Rectal smooth muscle tissue (tissue), 1 donor: ENCODE measurements around the gene SLC48A1.

Experiments used
- H3K27ac ChIP-seq: one replicate; pipeline ENCODE4 v1.7.0; 2013; ENCODE audit warnings: low read depth, low read length, inconsistent platforms
- H3K27me3 ChIP-seq: one replicate; pipeline ENCODE4 v1.7.0; 2013; ENCODE audit warnings: low read length; ENCODE audit not compliant: control insufficient read depth, insufficient read depth
- H3K36me3 ChIP-seq: one replicate; pipeline ENCODE4 v1.7.0; 2013; ENCODE audit warnings: low read length; ENCODE audit not compliant: control insufficient read depth, insufficient read depth
- H3K4me1 ChIP-seq: one replicate; pipeline ENCODE4 v1.7.0; 2013; ENCODE audit warnings: low read length; ENCODE audit not compliant: control insufficient read depth, insufficient read depth
- H3K4me3 ChIP-seq: one replicate; pipeline ENCODE4 v1.7.0; 2013; ENCODE audit warnings: low read length
- H3K9ac ChIP-seq: one replicate; pipeline ENCODE4 v1.7.0; 2013; ENCODE audit warnings: low read length

The SLC48A1 gene

DNA sequence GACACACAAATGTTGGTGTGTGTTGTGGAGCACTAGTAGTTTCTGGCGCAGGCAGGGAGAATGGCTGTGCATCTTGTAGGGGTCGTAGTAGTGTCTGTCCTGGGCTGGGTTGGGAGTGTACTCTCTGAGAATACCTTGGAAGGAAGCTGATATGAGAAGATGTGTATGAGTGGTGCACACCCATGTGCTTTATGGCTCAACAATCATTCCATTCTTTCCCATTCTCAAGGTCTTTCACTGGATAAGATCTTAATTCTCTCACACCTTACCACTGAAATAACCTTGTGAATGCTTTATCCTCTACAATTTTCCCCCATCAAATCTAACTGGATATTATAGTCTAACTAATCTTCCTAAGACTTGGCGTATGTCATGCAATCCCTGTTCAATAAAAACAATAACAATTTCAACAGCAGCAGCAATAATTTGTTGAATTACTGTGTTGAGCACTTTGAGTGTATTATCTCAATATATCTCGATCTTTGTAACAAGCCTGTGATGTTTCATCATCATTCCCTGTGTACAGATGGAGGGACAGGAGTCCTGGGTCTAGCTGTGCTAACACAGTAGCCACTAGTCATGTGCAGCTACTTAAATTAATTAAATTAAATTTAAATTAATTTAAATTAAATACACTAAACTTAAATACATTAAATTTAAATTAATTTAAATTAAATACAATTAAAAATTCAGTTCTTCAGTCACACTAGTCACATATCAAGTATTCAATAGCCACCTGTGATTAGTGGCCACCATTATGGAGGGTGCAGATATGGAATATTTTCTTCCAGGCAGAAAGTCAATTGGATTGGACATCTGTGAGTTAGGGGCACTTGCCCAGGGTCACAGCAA lies 3.6 kb upstream of the SLC48A1 start:
- no peak overlapping the region for H3K4me3 ChIP-seq
- peaks cover 5% of the 10 kb centered on the region for H3K4me1 ChIP-seq
- no peaks in the 10 kb centered on the region for H3K27me3 ChIP-seq
- no peak overlapping the region for H3K9ac ChIP-seq
- no peaks in the 10 kb centered on the region for H3K36me3 ChIP-seq
- no peak overlapping the region for H3K27ac ChIP-seq

DNA sequence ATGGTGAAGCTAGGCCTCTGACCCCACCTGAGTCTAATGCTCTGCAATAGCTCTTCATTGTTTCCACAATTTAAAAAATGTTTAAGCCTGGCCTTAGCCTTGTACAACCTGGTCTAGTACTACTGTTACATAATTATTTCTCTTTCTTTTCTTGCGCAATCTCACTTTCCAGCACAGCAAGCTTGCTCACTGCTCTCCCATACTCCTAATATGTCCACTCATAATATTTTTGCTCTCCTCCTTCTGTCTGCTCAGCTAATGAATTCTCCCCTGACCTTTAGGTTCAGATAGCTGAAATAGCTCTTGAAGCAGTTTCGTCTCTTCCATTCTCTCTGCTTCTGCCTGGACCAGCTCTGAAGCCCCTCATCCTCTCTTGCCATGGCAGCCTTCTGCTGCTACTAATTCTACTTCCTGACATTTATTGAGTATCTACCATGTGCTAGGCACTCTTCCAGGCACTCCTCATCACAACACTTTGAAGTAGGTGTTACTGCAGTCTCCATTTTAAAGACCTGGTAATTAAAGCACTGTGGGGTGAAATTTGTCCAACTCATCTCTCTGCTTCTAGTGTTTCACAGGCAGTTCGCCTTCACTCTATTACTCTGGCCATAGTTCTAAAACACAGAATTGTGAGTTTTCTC lies 2.8 kb upstream of the SLC48A1 start:
- H3K27ac ChIP-seq, result no peak overlapping the region
- no peak overlapping the region for H3K4me3 ChIP-seq
- H3K9ac ChIP-seq, result no peak overlapping the region
- peaks cover 6% of the 10 kb centered on the region for H3K4me1 ChIP-seq
- no peaks in the 10 kb centered on the region for H3K36me3 ChIP-seq
- H3K27me3 ChIP-seq, result no peaks in the 10 kb centered on the region

DNA sequence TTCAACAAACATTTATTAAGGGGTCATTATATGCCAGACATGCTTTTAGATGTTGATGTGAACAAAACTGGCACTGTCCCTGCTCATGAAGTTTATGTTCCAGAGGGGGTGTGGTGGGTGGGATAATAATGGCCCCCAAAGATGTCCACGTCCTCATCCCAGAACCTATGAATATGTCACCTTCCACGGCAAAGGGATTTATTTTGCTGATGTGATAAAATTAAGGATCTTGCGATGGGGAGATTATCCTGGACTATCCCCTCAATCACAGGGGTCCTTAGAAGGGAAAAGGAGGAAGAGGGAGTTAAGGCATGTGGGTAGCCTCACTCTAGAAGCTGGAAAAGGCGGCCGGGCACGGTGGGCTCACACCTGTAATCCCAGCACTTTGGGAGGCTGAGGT lies 1.7 kb upstream of the SLC48A1 start:
- no peak overlapping the region for H3K4me3 ChIP-seq
- H3K27ac ChIP-seq, result no peak overlapping the region
- no peaks in the 10 kb centered on the region for H3K27me3 ChIP-seq
- peaks cover 8% of the 10 kb centered on the region for H3K4me1 ChIP-seq
- no peak overlapping the region for H3K9ac ChIP-seq
- no peaks in the 10 kb centered on the region for H3K36me3 ChIP-seq

DNA sequence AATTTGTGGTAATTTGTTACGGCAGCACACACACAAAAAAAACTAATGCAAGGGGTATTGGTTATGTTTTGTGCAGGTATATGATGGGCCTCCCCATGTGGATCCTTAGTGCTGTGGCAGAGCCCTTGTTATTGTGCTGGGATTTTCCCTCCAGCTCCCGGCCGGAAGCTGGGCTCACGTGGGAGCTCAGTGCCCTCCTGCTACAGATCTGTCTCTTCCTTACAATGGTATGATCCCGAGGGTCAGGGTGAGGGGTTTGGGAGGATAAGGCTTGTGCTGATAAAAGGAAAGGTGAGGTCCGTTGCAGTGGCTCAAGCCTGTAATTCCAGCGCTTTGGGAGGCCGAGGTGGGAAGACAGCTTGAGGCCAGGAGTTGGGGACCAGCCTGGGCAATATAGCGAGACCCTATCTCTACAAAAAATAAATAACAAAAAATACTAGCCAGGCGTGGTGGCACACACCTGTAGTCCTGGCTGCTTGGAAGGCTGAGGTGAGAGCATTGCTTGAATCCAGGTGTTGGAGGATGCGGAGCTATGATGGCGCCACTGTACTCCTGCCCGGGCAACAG lies 861 bp upstream of the SLC48A1 start:
- Histone ChIP-seq H3K27ac (no peak overlapping the region), H3K4me3 (no peak overlapping the region), H3K9ac (no peak overlapping the region), H3K4me1 (peaks cover 15% of the 10 kb centered on the region), H3K27me3 (no peaks in the 10 kb centered on the region), H3K36me3 (no peaks in the 10 kb centered on the region)

DNA sequence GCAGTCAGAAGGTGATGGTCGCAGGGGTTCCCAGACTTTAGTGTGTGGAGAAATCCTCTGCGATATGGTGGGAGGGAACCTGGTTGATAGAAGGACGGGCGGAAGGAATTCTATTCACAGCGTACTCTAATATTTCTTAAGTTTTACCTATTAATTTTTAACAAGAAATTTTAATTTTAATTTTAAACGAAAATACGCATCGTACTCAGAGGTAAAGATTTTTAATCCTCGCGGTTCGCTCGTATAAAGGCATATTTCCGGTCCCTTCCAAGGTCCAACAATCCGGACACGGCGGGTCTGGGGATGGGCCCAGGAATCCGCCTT lies 338 bp upstream of the SLC48A1 start:
- no peak overlapping the region for H3K27ac ChIP-seq
- H3K27me3 ChIP-seq, result no peaks in the 10 kb centered on the region
- H3K4me3 ChIP-seq, result peak overlapping the region; percentile 67
- no peak overlapping the region for H3K9ac ChIP-seq
- H3K36me3 ChIP-seq, result no peaks in the 10 kb centered on the region
- H3K4me1 ChIP-seq, result peaks cover 15% of the 10 kb centered on the region

DNA sequence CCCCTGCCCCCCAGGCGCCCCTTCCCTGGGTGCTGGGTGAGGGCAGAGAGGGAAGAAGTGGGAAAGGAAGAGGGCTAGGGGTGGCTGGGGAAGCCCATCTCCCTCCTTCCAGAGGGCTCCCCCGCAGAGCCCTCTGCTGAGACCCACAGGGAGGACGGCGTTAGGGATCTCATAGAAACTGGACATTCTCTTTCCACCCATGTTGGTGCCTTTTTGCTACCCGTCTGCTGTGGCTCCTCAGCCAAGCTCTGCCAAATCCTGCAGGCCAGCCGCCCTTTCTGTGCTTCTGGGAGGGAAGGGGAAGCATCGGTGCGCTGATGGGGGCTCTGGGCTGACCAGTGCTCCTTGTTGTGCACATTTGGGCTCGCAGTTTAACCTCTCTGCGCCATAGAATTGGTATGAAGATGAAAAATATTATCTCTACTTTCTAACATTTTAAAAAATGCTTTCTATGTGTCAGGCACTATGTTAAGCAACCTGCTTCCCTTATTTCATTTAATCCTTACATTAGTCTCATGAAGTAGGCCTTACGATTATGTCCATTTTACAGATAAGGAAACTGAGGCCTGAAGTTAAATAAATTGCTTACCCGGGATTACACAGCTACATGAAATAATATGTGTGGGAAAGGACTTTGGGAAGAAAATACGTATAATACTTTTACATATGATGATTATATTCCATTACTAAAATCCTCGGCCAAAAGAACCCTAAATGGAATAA lies 981 bp downstream of the SLC48A1 start:
- Histone ChIP-seq H3K9ac (peak overlapping the region; percentile 58), H3K36me3 (no peaks in the 10 kb centered on the region), H3K4me3 (peak overlapping the region; percentile 76), H3K27ac (no peak overlapping the region), H3K27me3 (no peaks in the 10 kb centered on the region), H3K4me1 (peaks cover 17% of the 10 kb centered on the region)

DNA sequence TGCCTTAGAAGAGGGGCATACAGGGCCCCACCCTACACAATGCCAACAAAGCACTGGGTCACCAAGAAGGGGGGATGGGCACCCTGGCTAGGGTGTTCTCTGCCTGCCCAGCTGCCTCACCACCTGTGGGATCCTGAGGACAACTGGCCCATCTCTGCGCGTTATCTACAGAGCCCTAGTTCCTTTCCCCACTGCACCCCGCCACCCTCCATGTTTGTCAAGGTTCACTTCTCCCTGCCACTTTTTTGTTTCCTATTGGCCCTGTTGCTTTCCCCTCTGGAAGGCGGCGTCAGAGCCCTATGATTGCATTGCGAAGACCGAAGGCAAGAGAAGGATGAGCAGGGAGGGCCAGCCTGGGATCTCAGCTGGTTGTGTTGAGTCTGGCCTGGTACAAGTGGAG lies 1.6 kb downstream of the SLC48A1 start:
- Histone ChIP-seq H3K27ac (no peak overlapping the region), H3K4me3 (no peak overlapping the region), H3K9ac (no peak overlapping the region), H3K36me3 (no peaks in the 10 kb centered on the region), H3K27me3 (no peaks in the 10 kb centered on the region), H3K4me1 (peaks cover 17% of the 10 kb centered on the region)

DNA sequence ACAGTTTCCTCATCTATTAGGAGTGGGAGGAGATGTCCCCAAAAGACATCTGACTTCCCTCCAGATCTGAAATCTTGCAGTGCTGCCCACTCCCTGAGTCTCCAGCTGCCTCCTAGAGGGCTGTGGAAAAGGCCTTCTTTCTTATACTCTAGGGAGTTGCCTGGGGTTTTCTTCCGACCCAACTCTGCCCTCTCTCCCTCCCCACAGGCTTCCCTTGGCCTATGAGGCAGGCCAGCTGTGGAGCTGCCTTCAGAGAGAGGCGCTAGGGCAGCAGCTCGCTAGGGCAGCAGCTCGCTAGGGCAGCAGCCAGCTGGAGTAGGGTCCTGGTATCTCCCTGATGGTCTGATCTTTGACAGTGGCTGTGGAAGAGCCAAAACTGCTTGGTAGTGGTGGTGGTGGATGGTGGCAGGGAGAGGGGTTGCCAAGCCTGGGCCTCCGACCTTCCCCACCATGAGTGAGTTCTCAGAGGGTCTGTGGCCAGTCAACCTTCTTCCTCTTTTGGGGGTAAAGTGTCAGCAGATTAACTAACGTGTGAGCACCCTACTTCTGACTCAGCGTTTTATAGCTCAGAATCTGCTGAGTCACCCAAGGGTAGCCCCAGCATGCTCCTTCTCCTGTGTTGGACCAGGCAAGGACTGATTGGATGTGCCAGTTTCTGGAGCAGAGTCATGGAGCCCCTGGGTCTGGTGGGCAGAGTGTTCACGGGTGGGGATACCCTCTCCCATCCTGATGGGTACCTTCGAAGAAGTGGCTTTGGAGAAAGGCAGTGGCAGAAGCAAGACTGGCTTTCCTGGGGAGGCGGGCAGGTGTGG lies 2.3 kb downstream of the SLC48A1 start:
- no peak overlapping the region for H3K4me3 ChIP-seq
- peaks cover 17% of the 10 kb centered on the region for H3K4me1 ChIP-seq
- no peaks in the 10 kb centered on the region for H3K27me3 ChIP-seq
- no peak overlapping the region for H3K27ac ChIP-seq
- no peaks in the 10 kb centered on the region for H3K36me3 ChIP-seq
- no peak overlapping the region for H3K9ac ChIP-seq

DNA sequence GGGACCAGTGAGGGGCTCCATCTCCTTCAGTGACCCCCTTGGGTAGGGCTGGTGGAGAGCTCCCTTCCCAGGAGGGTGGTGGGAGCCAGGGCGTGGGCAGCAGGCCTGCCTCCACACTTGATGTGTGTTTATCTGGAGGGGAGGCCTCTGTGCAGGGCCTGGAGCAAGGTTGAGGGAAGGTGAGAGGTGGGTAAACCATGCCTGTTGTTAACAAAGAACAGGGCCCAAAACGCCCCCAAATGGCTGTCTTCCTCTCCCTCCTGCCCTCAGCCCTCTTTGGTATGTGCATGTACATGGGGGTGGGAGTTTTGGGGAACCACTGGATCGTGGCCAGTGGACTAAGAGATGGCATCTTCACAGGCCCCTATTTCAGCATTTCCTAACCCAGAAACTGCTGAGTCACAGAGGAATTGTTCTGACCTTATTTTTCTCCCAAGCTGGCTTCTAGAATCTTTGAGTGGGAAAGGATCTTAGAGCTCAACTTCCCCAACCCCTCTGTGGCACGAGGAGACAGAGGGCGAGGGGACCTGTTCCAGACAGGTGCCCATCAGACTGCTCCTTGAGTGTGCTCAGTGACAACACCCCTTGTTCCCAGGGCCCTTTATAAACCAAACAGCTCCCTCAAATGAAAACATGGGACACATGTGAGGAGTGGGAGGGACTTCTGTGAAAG lies 3.6 kb downstream of the SLC48A1 start:
- Histone ChIP-seq H3K4me3 (no peak overlapping the region), H3K9ac (no peak overlapping the region), H3K4me1 (peaks cover 17% of the 10 kb centered on the region)

DNA sequence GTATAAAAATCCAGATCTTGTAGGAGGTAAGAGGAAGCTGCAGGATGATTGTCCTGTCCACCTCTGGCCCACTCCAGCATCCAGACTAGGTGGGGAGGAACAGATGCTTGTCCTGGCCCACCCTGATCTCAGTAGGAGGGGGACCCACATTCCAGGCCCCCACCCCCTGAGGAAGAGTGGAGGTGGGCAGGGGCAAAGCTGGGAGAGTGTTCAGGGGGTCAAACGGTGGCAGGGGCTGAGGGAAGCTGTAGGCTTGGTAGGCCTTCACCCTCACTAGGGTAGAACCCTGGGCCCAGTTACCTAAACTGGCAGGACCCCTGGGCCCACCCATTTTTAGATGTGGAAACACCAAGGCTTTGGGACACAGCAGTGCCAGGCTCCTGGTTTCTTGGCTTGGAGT lies 4.1 kb downstream of the SLC48A1 start:
- H3K4me1 ChIP-seq, result peaks cover 17% of the 10 kb centered on the region
- H3K27me3 ChIP-seq, result no peaks in the 10 kb centered on the region
- no peak overlapping the region for H3K4me3 ChIP-seq
- H3K27ac ChIP-seq, result no peak overlapping the region
- no peaks in the 10 kb centered on the region for H3K36me3 ChIP-seq
- H3K9ac ChIP-seq, result no peak overlapping the region

More for the DNA sequence above, 3.6 kb downstream of the SLC48A1 start:
- H3K27me3 ChIP-seq, result no peaks in the 10 kb centered on the region
- H3K27ac ChIP-seq, result peak overlapping the region; percentile 9
- H3K36me3 ChIP-seq, result no peaks in the 10 kb centered on the region

DNA sequence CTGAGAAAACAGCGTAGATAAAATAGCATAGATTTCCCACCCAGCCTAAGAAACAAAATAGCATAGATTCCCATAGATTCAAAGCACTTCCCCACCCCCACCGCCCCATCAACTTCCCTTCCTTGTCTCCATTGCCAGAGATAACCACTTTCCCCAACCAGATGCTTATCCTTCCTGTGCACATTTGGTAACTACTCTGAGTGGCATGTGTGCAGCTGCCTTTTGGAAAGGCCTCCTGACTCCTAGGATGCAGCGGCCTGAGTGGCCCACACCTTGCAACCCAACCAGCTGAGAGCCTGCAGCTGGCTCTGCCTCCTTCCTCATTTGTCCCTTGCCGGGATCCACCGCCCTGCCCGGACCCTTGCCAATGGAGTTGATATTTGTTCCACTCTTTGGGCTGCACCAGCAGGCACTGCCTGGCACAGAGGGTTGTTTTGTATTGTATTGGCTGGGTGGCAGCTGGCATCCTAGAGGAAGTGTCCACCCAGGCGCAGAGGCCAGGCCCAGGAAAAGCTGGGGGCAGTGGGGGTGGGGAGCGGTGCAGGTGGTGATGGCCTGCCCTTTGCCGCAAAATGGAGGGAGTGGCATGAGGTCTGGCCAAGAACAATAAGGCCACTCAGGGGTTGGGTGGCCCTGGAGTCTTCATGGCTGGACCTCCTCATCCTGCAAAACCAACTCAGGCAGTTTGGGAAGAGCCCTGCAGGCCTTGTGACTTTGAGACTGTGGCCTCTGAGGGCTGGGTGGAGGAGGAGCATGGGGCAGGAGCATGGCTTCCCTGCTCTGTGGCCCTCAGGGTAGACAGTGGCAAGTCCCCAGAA lies 4.9 kb downstream of the SLC48A1 start:
- Histone ChIP-seq H3K9ac (no peak overlapping the region), H3K4me1 (peaks cover 17% of the 10 kb centered on the region), H3K4me3 (no peak overlapping the region), H3K27ac (peak overlapping the region; percentile 1), H3K36me3 (peaks cover 4% of the 10 kb centered on the region), H3K27me3 (no peaks in the 10 kb centered on the region)
